ENCODE results near the gene SH3RF1.
A peak's percentile ranks its signal among the peaks of the same experiment; 100 is the strongest.

Gene SH3RF1

DNA sequence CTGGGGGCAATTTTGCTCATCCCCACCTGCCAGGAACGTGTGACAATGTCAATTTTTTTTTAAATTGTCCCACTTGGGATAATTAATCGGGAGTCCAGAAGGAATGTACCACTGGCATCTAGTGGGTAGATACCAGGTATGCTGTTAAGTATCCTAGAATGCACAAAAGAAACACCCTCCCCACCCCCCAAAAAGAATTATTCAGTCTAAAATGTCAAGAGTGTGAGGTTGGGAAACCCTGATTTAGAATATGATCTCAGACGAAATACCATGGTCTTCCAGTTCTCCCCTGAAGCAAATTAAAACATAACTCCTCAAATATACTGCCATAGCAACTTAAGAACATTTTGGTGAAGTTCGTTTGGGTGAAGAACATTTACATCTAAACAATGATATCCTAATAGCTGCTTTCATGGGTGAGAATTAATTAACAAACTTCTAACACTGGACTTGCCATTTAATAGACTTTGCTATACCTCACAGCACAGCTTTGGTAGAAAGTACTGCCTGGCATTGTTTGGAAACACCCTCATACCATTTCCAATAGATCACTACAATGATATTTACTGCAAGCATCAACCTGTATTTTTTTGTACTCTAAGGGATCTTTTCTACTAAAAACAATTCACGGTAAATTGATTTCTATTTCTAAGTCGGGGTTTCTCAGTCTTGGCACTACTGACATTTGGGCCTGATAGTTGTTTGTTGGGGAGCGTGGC, 36.5 kb downstream of the SH3RF1 start:
- peaks cover 5% of the 10 kb centered on the region; the same call in 1 of the 2 replicates for H4K20me1 ChIP-seq
- H3K4me1 ChIP-seq = peaks cover 14% of the 10 kb centered on the region
- H3K27me3 ChIP-seq = no peaks in the 10 kb centered on the region
- H3K27ac ChIP-seq = peak overlapping the region; percentile 1; the same call in 1 of the 2 replicates
- H3K9ac ChIP-seq = no peak overlapping the region
- H3K9me3 ChIP-seq = no peaks in the 10 kb centered on the region
- no peak for TF ChIP-seq Cebpa-rat (IDR thresholded peaks at IDR 0.05)
- H3K36me3 ChIP-seq = no peaks in the 10 kb centered on the region
- peak overlapping the region; percentile 39 for H3K4me2 ChIP-seq
- no peak overlapping the region for H3K4me3 ChIP-seq

DNA sequence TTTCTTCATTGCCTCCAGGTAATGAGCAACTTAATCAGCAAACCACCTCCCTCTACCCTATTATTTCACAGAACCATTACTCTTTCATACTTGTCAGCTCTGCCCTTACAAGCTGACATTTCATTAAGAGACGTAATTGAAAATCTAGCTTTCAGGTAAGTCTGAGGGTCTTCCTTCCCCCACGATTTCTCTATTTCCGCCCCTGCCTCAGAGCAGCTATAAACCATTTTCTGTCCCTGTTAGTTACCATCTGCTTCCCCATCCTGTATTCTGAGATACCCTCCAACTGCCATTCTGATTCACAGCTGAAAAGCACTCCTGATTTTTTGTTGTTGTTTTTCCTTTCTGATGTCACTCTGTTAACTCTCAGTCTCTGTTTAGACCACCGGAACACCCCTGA, 37.1 kb downstream of the SH3RF1 start:
- Histone ChIP-seq H3K27me3 (no peaks in the 10 kb centered on the region), H3K4me3 (no peak overlapping the region), H4K20me1 (peaks cover 5% of the 10 kb centered on the region; the same call in 1 of the 2 replicates), H3K9ac (no peak overlapping the region), H3K4me2 (peak overlapping the region; percentile 39), H3K27ac (peak overlapping the region; percentile 1; the same call in 1 of the 2 replicates), H3K9me3 (no peaks in the 10 kb centered on the region), H3K4me1 (peaks cover 14% of the 10 kb centered on the region), H3K36me3 (no peaks in the 10 kb centered on the region)
- no peak for TF ChIP-seq Cebpa-rat (IDR thresholded peaks at IDR 0.05)

GRCh38 chr4:169231647-169232262, 39.0 kb downstream of the SH3RF1 start:
- peaks cover 14% of the 10 kb centered on the region for H3K4me1 ChIP-seq

GRCh38 chr4:169229571-169230028, 41.2 kb downstream of the SH3RF1 start:
- Histone ChIP-seq H4K20me1 (no peaks in the 10 kb centered on the region), H3K27ac (no peak overlapping the region), H3K4me3 (no peak overlapping the region), H3K9ac (no peak overlapping the region), H3K27me3 (no peaks in the 10 kb centered on the region), H3K4me1 (peaks cover 24% of the 10 kb centered on the region), H3K9me3 (no peaks in the 10 kb centered on the region), H3K36me3 (0 out of 2 replicates have a peak, but pooled peaks cover 3% of the 10 kb centered on the region), H3K4me2 (no peak overlapping the region)
- TF ChIP-seq Cebpa-rat (IDR thresholded peaks at IDR 0.05) = no peak

More at GRCh38 chr4:169231647-169232262, 39.0 kb downstream of the SH3RF1 start:
- H3K4me3 ChIP-seq = no peak overlapping the region
- no peak overlapping the region for H3K4me2 ChIP-seq
- no peaks in the 10 kb centered on the region for H3K27me3 ChIP-seq
- H3K9ac ChIP-seq = no peak overlapping the region
- H3K36me3 ChIP-seq = 0 out of 2 replicates have a peak, but pooled peaks cover 3% of the 10 kb centered on the region
- TF ChIP-seq Cebpa-rat (IDR thresholded peaks at IDR 0.05) = no peak
- no peak overlapping the region for H3K27ac ChIP-seq
- H3K9me3 ChIP-seq = no peaks in the 10 kb centered on the region
- no peaks in the 10 kb centered on the region for H4K20me1 ChIP-seq

- no peak overlapping the region for H3K4me3 ChIP-seq
- H3K9me3 ChIP-seq = no peaks in the 10 kb centered on the region
- peaks cover 26% of the 10 kb centered on the region for H3K4me1 ChIP-seq
- TF ChIP-seq Cebpa-rat (IDR thresholded peaks at IDR 0.05) = no peak
- no peaks in the 10 kb centered on the region for H3K27me3 ChIP-seq
- 0 out of 2 replicates have a peak, but pooled peaks cover 3% of the 10 kb centered on the region for H3K36me3 ChIP-seq
- H3K4me2 ChIP-seq = no peak overlapping the region
- no peaks in the 10 kb centered on the region for H4K20me1 ChIP-seq
- H3K9ac ChIP-seq = no peak overlapping the region
- no peak overlapping the region for H3K27ac ChIP-seq
These were observed 42.7 kb downstream of the SH3RF1 start for GRCh38 chr4:169228076-169228475.

- H3K4me1 ChIP-seq = peaks cover 31% of the 10 kb centered on the region
- H3K9me3 ChIP-seq = no peaks in the 10 kb centered on the region
- H3K27ac ChIP-seq = no peak overlapping the region
- H3K4me2 ChIP-seq = no peak overlapping the region
- H3K27me3 ChIP-seq = no peaks in the 10 kb centered on the region
- TF ChIP-seq Cebpa-rat (IDR thresholded peaks at IDR 0.05) = no peak
- H4K20me1 ChIP-seq = no peaks in the 10 kb centered on the region
- H3K4me3 ChIP-seq = no peak overlapping the region
- H3K9ac ChIP-seq = no peak overlapping the region
- 0 out of 2 replicates have a peak, but pooled peaks cover 3% of the 10 kb centered on the region for H3K36me3 ChIP-seq
These were observed 44.2 kb downstream of the SH3RF1 start for GRCh38 chr4:169226565-169226964.

GRCh38 chr4:169225812-169226211, 44.9 kb downstream of the SH3RF1 start:
- no peak overlapping the region for H3K27ac ChIP-seq
- H3K4me3 ChIP-seq = no peak overlapping the region
- H3K36me3 ChIP-seq = 0 out of 2 replicates have a peak, but pooled peaks cover 3% of the 10 kb centered on the region
- no peaks in the 10 kb centered on the region for H3K9me3 ChIP-seq
- peaks cover 31% of the 10 kb centered on the region for H3K4me1 ChIP-seq
- TF ChIP-seq Cebpa-rat (IDR thresholded peaks at IDR 0.05) = no peak
- no peak overlapping the region for H3K4me2 ChIP-seq
- no peaks in the 10 kb centered on the region for H3K27me3 ChIP-seq
- H3K9ac ChIP-seq = no peak overlapping the region
- no peaks in the 10 kb centered on the region for H4K20me1 ChIP-seq

GRCh38 chr4:169225058-169225751, 45.6 kb downstream of the SH3RF1 start:
- H3K9ac ChIP-seq = no peak overlapping the region
- no peaks in the 10 kb centered on the region for H3K9me3 ChIP-seq
- H3K4me2 ChIP-seq = no peak overlapping the region
- no peak overlapping the region for H3K4me3 ChIP-seq
- peaks cover 31% of the 10 kb centered on the region for H3K4me1 ChIP-seq
- 0 out of 2 replicates have a peak, but pooled peaks cover 3% of the 10 kb centered on the region for H3K36me3 ChIP-seq
- no peaks in the 10 kb centered on the region for H4K20me1 ChIP-seq
- H3K27me3 ChIP-seq = no peaks in the 10 kb centered on the region
- H3K27ac ChIP-seq = no peak overlapping the region
- TF ChIP-seq Cebpa-rat (IDR thresholded peaks at IDR 0.05) = no peak

DNA sequence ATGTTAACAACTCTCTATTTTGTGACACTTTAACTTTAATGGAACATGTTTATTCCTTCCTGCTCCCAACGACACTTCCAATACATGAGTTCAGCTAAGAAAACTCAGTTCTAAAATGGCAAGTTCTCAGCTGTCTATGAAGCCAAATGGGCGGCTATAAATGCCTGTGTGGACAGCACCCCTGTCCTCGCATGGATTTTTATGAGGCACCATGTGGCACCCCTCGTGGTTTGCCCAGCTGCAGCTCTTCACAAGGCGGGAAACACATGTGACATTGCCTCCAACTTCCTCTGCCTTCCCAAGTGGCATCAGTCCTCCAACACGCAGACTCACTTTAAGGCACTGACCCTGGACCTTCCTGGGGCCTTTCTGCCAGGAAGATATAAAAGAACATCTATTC, 48.0 kb downstream of the SH3RF1 start:
- Histone ChIP-seq H3K4me3 (no peak overlapping the region), H3K36me3 (0 out of 2 replicates have a peak, but pooled peaks cover 3% of the 10 kb centered on the region), H3K27ac (no peak overlapping the region), H3K4me1 (peaks cover 31% of the 10 kb centered on the region), H4K20me1 (no peaks in the 10 kb centered on the region), H3K9me3 (no peaks in the 10 kb centered on the region), H3K4me2 (peak overlapping the region; percentile 49), H3K27me3 (no peaks in the 10 kb centered on the region), H3K9ac (no peak overlapping the region)
- TF ChIP-seq Cebpa-rat (IDR thresholded peaks at IDR 0.05) = no peak

Measured in BLaER1 (cell line).